ENCODE measurements around the gene AMPD3.

AMPD3 gene

DNA sequence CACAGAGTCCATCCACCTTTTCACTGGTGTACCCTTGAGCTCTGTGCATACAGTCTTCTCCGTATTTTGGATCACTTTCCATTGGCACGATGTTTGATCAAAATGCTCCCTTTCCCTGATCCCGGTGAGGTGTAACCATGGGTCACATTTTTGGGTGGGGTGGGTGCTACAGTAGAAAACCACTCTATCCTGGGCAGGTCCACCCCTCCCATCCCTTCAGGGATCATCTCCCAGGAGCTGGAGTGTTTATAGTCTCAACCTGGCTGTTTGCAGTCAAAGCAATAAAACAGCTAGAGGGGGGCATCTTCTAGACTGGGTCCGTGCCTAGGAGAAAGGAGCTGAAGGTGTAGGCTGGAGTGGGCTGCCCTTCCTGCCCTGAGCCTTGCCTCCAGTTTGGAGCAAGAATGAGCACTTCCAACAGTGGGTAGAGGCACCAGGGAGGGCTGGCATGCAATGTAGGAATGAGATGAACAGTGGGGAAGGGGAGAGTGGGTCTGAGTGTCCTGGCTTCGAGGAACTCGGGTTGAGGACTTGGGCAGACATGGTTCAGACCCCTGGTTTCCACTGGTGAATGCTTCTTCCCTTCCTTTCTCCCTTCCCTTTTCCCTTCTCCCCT, 47.1 kb downstream of the AMPD3 start:
- no peak overlapping the region for H3K27ac ChIP-seq
- no peak for TF ChIP-seq CTCF (conservative IDR thresholded peaks at IDR 0.05)

DNA sequence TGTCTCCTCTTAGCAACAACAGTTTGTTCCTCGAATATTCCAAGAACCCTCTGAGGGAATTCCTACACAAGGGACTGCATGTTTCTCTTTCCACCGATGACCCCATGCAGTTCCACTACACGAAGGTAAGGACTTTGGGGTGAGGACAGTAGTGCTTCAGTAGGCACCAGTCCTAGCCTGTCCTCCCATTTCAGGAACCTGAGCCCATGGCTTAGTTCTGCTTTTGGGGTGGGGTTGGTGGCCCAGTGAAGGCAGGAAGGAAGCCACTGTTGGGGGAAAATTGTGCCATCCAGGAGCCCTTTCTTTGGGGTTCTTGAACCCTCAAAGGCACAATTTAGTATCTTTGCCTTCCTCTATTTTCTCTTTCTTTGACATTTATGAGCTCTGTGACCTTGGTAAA, 47.7 kb downstream of the AMPD3 start:
- no peak overlapping the region for H3K27ac ChIP-seq
- no peak for TF ChIP-seq CTCF (conservative IDR thresholded peaks at IDR 0.05)

- TF ChIP-seq CTCF (conservative IDR thresholded peaks at IDR 0.05) = no peak
Observed at GRCh38 chr11:10503221-10503620, 48.2 kb downstream of the AMPD3 start.

DNA sequence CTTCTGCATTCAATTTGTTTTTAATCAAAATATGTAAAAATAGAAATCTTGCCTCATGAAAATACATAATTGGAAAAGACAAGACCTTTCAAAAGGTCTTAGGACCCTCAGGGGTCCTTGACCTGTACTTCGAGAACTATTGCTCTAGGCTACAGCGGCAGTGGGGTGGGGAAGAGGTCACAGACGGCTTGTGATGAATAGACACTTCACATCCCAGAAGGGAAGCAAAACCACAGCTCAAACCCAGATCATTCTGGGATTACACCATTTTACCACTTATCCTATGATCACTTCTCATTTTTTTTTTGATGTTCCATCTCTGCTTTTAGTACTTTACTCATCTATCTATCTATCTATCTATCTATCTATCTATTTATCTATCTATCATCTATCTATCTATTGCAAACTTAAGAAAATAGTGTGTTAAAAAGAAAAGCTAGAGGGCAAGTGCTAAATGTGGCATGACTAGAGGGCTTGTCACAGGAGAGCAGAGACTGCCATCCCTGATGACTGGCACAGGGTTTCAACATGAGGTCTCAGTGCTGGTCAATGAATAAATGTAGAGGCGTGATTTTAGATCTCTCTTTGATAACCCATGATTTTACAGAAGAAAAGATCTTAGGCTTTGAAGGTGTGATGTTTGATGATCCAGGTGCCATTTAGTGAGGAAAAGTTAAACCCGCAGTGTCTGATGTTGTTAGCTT, 48.9 kb downstream of the AMPD3 start:
- no peak overlapping the region for H3K27ac ChIP-seq
- no peak for TF ChIP-seq CTCF (conservative IDR thresholded peaks at IDR 0.05)

More at GRCh38 chr11:10503221-10503620, 48.2 kb downstream of the AMPD3 start:
- H3K27ac ChIP-seq = no peak overlapping the region

DNA sequence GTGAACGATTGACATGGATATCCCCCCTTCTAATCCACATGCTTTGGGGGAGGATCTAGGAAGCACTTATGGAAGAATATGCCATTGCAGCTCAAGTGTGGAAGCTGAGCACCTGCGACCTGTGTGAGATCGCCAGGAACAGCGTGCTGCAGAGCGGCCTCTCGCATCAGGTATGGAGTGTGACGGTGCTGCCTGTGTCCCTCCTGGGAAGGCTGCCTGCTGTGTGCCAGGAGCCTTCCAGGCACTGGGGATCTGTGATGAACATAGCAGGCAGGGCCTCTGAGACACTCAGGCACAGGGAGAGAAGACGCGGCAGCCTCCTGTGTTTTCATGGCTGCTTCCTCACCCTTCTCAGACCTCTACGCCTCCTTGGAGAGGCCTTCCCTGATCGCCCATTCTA, 49.4 kb downstream of the AMPD3 start:
- TF ChIP-seq CTCF (conservative IDR thresholded peaks at IDR 0.05) = no peak
- no peak overlapping the region for H3K27ac ChIP-seq

- H3K27ac ChIP-seq = no peak overlapping the region
- TF ChIP-seq CTCF (conservative IDR thresholded peaks at IDR 0.05) = no peak
Observed at GRCh38 chr11:10505278-10506007, 50.4 kb downstream of the AMPD3 start.

DNA sequence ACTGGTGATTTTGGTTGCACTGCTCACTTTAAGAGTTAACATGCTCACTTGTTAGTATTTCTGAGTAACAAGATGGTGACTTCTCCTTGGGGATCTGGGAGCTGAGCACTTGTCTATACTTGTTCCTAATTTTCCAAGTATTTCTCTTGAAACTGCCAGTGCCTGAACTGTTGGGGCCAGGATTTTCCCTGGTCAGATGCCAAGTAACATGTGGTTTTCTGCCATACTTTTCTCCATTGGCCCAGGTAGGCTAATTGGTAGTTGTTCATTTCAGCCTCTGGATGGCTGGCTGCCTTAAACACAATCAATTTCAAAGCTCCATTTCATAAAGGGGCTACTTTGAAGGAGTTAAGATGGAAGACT, 50.9 kb downstream of the AMPD3 start:
- no peak for TF ChIP-seq CTCF (conservative IDR thresholded peaks at IDR 0.05)
- H3K27ac ChIP-seq = no peak overlapping the region
